ENCODE measurements around the gene RAP1GDS1. TPM values are rescaled to one million over a fixed set of nuclear protein-coding genes. Genes with fewer than 3 reads are reported as not detected.

RAP1GDS1 gene
- total RNA-seq, 1 experiment from 2014 or later = 31.1 TPM

GRCh38 chr4:98481167-98481566 lies 220.0 kb downstream of the RAP1GDS1 start:
- Histone ChIP-seq H3F3A (ENCODE audit: low read length, unreplicated experiment) (no peaks in the 10 kb centered on the region), H3K9ac (ENCODE audit: low read length) (peak overlapping the region; percentile 58; the same call in 1 of the 2 replicates), H3K79me2 (ENCODE audit: low read length) (peaks cover 41% of the 10 kb centered on the region), H3K4me3 (ENCODE audit: low read length) (no peak overlapping the region), H3K9me2 (replicated peaks; ENCODE audit: low read length) (no peaks in the 10 kb centered on the region), H3K27ac (ENCODE audit: low read length) (peak overlapping the region; percentile 97), H2AFZ (ENCODE audit: low read length) (no peak overlapping the region), H3K27me3 (ENCODE audit: low read length) (no peaks in the 10 kb centered on the region), H3K36me3 (ENCODE audit: low read depth, low read length) (peaks cover 19% of the 10 kb centered on the region; the same call in 1 of the 2 replicates), H3K4me1 (ENCODE audit: insufficient read depth, low read length) (peaks cover 69% of the 10 kb centered on the region), H3K4me2 (ENCODE audit: low read length) (no peak overlapping the region), H3K9me3 (ENCODE audit: low read length) (no peaks in the 10 kb centered on the region), H4K20me1 (ENCODE audit: low read length) (no peaks in the 10 kb centered on the region)
- BruUV-seq (replicated peaks) = no TSS peak
- ChIA-PET CTCF (no interaction called here), POLR2A (ENCODE audit: unreplicated experiment) (no interaction called here)
- no peak for DNase-seq
- no peak for ATAC-seq
- TF ChIP-seq EZH2 (IDR thresholded peaks at IDR 0.05; ENCODE audit: low read length, unreplicated experiment) = no peak
- TF ChIP-seq, protein P1, sequence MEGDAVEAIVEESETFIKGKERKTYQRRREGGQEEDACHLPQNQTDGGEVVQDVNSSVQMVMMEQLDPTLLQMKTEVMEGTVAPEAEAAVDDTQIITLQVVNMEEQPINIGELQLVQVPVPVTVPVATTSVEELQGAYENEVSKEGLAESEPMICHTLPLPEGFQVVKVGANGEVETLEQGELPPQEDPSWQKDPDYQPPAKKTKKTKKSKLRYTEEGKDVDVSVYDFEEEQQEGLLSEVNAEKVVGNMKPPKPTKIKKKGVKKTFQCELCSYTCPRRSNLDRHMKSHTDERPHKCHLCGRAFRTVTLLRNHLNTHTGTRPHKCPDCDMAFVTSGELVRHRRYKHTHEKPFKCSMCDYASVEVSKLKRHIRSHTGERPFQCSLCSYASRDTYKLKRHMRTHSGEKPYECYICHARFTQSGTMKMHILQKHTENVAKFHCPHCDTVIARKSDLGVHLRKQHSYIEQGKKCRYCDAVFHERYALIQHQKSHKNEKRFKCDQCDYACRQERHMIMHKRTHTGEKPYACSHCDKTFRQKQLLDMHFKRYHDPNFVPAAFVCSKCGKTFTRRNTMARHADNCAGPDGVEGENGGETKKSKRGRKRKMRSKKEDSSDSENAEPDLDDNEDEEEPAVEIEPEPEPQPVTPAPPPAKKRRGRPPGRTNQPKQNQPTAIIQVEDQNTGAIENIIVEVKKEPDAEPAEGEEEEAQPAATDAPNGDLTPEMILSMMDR (conservative IDR thresholded peaks at IDR 0.05; ENCODE audit: low read depth, low read length) = no peak
- TF ChIP-seq EZH2phosphoT487 (IDR thresholded peaks at IDR 0.05; ENCODE audit: borderline replicate concordance, low read length) = no peak
- intact Hi-C loops (cut with micrococcal nuclease) = loop anchor here (5.0 to 10.0 kb wide), 2 partner anchors 94 to 146 kb away; no protein-coding TSS in a partner anchor

- ATAC-seq (no peak), DNase-seq (no peak)
- H3K27me3 ChIP-seq (ENCODE audit: low read length) = no peaks in the 10 kb centered on the region
- peak overlapping the region; percentile 97 for H3K27ac ChIP-seq (ENCODE audit: low read length)
- H3K9me3 ChIP-seq (ENCODE audit: low read length) = no peaks in the 10 kb centered on the region
- peak overlapping the region; percentile 58 for H3K4me3 ChIP-seq (ENCODE audit: low read length)
- peak overlapping the region; percentile 49 for H2AFZ ChIP-seq (ENCODE audit: low read length)
- H3K79me2 ChIP-seq (ENCODE audit: low read length) = peaks cover 36% of the 10 kb centered on the region
- H4K20me1 ChIP-seq (ENCODE audit: low read length) = no peaks in the 10 kb centered on the region
- H3K9me2 ChIP-seq (replicated peaks; ENCODE audit: low read length) = no peaks in the 10 kb centered on the region
- TF ChIP-seq, protein P1 (conservative IDR thresholded peaks at IDR 0.05; ENCODE audit: low read depth, low read length) = no peak
- TF ChIP-seq EZH2 (IDR thresholded peaks at IDR 0.05; ENCODE audit: low read length, unreplicated experiment) = no peak
- TF ChIP-seq EZH2phosphoT487 (IDR thresholded peaks at IDR 0.05; ENCODE audit: borderline replicate concordance, low read length) = no peak
- peaks cover 62% of the 10 kb centered on the region for H3K4me1 ChIP-seq (ENCODE audit: insufficient read depth, low read length)
- peak overlapping the region; percentile 80 for H3K9ac ChIP-seq (ENCODE audit: low read length)
- BruUV-seq (replicated peaks) = TSS peak; percentile 41
- H3K4me2 ChIP-seq (ENCODE audit: low read length) = peak overlapping the region; percentile 77
- intact Hi-C loops (cut with micrococcal nuclease) = loop anchor here (5.0 to 10.0 kb wide), 2 partner anchors 92 to 145 kb away; no protein-coding TSS in a partner anchor
- POLR2A ChIA-PET (ENCODE audit: unreplicated experiment) = no interaction called here
- no peaks in the 10 kb centered on the region for H3F3A ChIP-seq (ENCODE audit: low read length, unreplicated experiment)
- peaks cover 8% of the 10 kb centered on the region; the same call in 1 of the 2 replicates for H3K36me3 ChIP-seq (ENCODE audit: low read depth, low read length)
- CTCF ChIA-PET = no interaction called here
Observed at GRCh38 chr4:98482503-98482846, 221.3 kb downstream of the RAP1GDS1 start.
